Lung microvascular endothelial cell (primary cell): ENCODE results near the gene PIP5K1B. TPM values are rescaled to one million over a fixed set of nuclear protein-coding genes. Genes with fewer than 3 reads are reported as not detected.

Experiments
- DNase-seq, 2 donors: peaks; one replicate each; pipeline versions ENCODE4 v3.0.0 to v3.0.0-alpha.2; 2010; ENCODE audit warnings: low read depth in 2 of 2
- total RNA-seq: library from RNA; depleted of rRNA; stranded (reverse); fragments of >200 nt; gene quantifications from 2 replicates; pipeline ENCODE4 v1.2.1, GENCODE V29; 2014

Gene PIP5K1B
- total RNA-seq, 1 donor from 2014 or later: under 0.01 TPM

DNA sequence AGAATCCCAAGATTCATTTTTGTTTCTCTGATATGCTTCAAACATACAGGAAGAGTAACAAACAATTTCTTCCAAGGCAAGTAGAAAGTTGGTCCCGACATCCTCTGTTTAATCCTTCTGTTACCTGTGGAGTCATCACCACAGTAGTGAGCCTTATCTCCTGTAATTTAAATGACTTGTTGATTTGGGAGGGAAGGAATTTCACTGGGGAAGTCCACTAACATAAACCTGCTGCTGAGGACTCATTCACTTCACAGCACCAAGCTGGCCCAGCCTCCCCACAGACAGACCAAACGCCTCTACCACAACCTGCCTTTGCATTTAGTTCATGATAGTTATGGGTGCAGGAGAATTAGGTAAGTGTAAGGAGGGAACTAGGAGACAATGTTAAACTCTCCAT lies 245.6 kb downstream of the PIP5K1B start:
- DNase-seq: no peak

DNA sequence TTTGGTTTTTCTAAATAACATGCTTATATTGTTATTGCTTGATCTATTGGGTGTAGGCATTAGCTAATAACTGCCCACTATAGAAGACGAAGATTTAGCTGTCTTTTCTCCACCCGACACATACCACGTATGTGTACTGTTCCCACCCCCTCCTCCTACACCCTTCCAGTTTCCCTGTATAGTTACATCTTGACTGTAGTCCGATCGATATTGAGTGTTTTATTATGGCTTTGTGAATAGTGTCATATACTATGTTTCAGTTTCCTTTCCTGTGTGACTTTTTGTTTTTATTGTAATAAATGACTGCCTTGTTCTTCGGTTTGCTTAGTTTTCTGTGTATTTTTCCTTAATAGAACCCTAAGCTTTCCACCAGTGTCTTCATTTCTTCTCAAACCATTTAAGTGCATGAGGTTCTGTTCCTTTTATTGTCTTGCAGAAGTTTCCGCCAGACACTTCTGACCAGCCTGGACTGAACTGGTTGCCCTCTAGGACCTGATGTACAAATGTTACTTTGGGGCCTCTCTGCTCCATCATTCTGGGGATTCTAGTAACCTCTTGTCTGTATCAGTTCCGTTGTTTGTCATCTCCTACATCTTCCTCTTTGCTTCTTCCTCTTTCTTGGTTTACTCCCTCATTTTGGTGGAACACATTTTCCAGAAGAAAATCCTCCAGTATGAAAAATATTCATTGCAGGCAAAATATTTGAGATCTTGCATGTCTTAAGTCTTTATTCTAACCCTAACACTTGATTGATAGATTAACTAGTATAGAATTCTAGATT lies 247.0 kb downstream of the PIP5K1B start:
- no peak for DNase-seq

DNA sequence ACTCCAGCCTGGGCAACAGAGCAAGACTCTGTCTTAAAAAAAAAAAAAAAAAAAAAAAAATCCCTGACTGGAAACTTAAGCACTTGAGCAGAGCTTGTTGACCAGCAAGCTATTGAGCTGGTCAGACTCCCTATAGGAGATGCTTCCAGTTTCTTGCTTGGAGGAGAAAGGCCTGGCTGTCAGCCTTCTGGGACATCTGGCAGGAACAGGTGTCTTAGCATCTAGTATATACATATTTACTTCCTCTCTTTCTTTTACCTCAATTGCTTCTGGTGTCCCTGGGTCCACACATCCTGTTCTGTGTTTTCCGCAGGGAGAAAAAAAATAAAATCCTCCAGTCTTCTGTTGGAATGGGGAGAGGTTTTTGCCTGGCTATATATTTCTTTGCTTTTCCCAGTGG lies 248.7 kb downstream of the PIP5K1B start:
- DNase-seq: no peak

DNA sequence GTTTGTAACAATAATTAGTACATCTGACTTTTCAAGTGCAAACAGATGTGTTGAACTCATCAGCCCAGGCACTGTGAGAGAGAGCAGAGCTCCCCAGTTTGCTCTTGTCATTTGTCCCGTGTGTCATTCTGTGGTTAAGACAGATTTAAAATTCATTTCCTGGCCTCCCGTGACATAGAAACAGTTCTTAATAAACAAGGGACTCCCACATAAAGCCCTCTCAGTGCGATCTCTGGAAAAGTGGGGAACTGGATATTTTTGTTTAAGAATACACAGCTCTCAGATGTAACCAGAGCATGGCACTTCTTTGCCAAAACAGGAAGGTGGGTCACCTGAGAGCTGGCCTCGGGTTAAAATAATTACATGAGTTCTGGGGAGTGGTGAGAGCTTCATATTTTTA lies 250.3 kb downstream of the PIP5K1B start:
- DNase-seq: no peak

DNA sequence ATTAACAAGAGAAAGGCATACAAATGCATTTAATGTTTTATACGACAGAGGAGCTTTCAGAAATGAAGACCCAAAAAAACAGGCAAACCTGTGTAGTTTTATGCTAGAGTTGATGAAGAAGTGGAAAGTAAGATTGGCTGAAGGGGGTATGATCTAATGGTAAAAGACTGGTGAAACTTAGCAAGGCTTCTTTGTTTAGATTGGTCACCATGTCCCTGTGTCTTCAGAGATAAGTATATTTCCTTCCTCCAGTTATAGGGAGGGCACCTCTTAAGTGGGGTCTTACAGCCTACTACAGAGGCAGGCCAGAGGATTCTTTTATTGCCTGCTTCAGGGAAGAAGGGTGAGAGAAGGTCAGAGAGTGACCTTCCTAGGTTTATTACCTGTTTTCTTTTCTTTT lies 252.4 kb downstream of the PIP5K1B start:
- no peak for DNase-seq

GRCh38 chr9:68961587-68961986 lies 256.5 kb downstream of the PIP5K1B start:
- DNase-seq: no peak

GRCh38 chr9:68963416-68963815 lies 258.4 kb downstream of the PIP5K1B start:
- DNase-seq: no peak

- no peak for DNase-seq
These were observed 259.1 kb downstream of the PIP5K1B start for GRCh38 chr9:68964102-68964541.

DNA sequence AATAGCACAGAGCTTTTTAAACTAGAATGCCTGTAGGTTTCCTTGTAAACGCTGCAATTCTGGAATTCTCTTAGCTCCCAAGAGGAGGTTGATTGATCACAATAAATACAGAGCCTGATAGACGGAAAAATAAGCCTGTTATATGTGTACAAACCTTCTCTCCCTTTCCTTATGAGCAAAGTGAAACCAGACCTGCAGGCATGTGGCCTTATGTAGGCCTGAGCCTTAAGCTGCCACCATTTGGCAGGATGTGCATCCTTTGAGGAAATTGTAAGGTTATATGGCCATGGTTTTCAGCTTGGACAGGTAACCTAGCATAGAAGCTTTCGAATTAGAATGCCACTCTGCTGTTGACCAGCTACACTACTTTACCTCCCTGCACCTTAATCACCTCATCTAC lies 259.7 kb downstream of the PIP5K1B start:
- no peak for DNase-seq

- DNase-seq: no peak
These were observed 261.5 kb downstream of the PIP5K1B start for GRCh38 chr9:68966496-68966944.

DNA sequence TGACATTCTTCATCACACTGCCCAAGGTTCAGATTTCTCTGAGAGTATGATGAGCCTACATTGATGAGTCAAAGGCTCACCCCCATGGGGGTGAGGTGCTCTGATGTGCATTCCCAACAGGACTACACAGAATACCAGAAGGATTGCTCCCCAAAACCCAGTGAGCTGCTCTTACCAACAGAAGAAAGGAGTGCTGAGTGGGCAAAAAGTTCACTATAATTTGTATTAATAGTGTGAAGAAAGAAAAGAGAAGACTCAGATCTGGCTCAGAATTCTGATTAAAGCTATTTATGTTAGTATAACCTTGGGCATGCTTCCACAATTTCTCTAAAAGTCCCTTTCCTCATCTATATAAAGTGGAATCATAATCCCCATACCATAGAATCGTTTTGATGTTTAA lies 262.8 kb downstream of the PIP5K1B start:
- no peak for DNase-seq

DNA sequence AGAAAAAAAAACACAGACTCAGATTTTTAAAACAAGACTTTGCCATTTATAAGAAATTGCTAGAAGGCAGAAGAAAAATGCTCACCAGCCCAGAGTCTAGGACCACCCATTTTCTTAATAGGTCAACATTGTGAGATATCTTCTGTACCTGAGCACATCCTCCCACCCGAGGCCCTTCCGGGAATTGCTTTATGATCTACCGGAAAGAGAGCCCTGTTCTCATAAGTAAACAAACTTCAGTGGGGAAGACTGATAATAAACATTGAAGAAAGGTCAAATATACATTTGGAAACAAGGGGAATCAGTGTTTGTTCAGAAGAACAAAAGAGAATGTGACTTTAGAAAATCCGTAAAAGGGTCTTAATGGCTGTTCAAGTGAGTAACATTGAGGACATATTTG lies 264.5 kb downstream of the PIP5K1B start:
- DNase-seq: no peak

- DNase-seq: no peak
These were observed 265.1 kb downstream of the PIP5K1B start for GRCh38 chr9:68970151-68970550.

DNA sequence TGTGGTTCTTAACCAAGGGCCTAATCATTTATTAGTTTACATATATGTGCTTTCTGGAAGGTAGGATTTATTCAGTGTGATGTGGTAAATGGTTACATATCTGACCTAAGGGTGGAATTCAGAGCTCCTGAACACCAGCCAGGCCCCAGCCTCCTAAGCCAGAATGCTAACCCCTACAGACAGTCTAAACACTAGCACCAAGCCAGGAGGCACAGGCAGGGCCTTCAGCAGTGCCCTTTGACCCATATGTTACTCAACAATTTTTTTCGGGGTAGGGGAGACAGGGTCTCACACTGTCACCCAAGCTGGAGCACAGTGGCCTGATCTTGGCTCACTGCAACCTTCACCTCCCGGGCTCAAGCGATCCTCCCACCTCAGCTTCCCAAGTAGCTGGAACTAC lies 268.6 kb downstream of the PIP5K1B start:
- DNase-seq: no peak

- DNase-seq: no peak
These were observed 269.4 kb downstream of the PIP5K1B start for GRCh38 chr9:68974431-68974830.

GRCh38 chr9:68974901-68975300 lies 269.9 kb downstream of the PIP5K1B start:
- DNase-seq: no peak

DNA sequence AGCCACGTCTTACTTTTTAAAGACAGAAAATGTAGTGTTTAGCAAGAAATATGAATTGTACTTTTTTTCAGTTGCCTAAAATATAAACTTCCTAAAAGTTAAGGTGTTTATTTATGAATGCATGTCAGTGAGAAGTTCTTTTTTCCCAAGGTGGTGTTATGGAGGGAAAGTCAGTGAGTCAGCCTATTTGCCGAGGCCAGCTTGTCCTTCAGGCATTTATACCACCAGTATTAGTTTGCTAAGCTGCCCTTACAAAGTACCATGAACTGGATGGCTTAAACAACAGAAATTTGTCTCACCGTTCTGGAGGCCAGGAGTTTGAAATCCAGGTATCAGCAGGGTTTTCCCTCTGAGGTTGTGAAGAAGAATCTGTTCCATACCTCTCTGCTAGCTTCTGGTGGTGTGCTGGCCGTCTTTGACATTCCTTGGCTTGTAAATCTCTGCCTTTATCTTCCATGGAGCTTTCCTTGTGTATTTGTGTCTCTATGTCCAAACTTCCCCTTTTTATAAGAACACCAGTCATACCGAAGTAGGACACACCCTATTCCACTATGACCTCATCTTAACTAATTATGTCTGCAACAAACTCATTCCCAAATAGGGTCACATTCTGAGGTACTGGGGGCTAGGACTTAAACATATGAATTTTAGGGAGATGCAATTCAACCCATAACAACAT lies 270.5 kb downstream of the PIP5K1B start:
- DNase-seq: no peak

DNA sequence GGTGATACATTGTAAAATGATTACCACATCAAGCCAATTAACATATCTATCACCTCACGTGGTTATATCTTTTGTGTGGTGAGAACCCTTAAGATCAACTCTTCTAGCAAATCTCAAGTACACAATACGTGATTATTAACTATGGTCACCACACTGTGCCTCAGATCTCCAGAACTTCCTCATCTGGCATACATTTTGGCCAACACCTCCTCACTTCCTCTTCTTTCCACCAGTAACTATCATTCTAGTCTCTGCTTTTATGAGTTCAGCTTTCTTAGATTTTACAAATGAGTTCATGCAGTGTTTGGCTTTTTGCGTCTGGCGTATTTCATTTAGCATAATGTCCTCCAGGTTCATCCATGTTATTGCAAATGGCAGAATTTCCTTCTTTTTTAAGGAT lies 273.0 kb downstream of the PIP5K1B start:
- DNase-seq: no peak

GRCh38 chr9:68978501-68978900 lies 273.5 kb downstream of the PIP5K1B start:
- no peak for DNase-seq

- peak in 1 of 2 donors; percentile 10 for DNase-seq
These were observed 274.7 kb downstream of the PIP5K1B start for GRCh38 chr9:68979538-68980314.

- DNase-seq: no peak
These were observed 275.4 kb downstream of the PIP5K1B start for GRCh38 chr9:68980341-68980914.

GRCh38 chr9:68981789-68982188 lies 276.7 kb downstream of the PIP5K1B start:
- no peak for DNase-seq
